Neural cell (in vitro differentiated cells): ENCODE measurements around the gene BAX.

Experiments
- EP300 ChIP-seq: fragments of 450-650 bp; conservative IDR thresholded peaks from 2 replicates; pipeline ENCODE4 v1.6.1; 2014; ENCODE audit warnings: antibody characterized with exemption, mild to moderate bottlenecking, moderate library complexity; ENCODE audit not compliant: poor library complexity, severe bottlenecking
- EZH2 ChIP-seq: fragments of 200-600, 300-800 bp; shearing (Covaris generic), sonication (generic); IDR thresholded peaks from 2 replicates; pipeline ENCODE4 v1.6.1; 2014; ENCODE audit warnings: antibody characterized with exemption, low read length, borderline replicate concordance, mild to moderate bottlenecking; ENCODE audit not compliant: insufficient read depth, poor library complexity, severe bottlenecking
- MXI1 ChIP-seq: fragments of 450-650 bp; conservative IDR thresholded peaks from 2 replicates; pipeline ENCODE4 v1.6.1; 2014; ENCODE audit warnings: antibody characterized with exemption, mild to moderate bottlenecking; ENCODE audit not compliant: poor library complexity, severe bottlenecking
- POLR2AphosphoS5 ChIP-seq: IDR thresholded peaks from 2 replicates; pipeline ENCODE4 v1.6.1; 2012
- RAD21 ChIP-seq: fragments of 450-650 bp; conservative IDR thresholded peaks from 2 replicates; pipeline ENCODE4 v1.6.1; 2014; ENCODE audit warnings: antibody characterized with exemption, mild to moderate bottlenecking, moderate library complexity
- REST ChIP-seq: IDR thresholded peaks from 2 replicates; pipeline ENCODE4 v1.6.1; 2012; ENCODE audit warnings: borderline replicate concordance
- TF ChIP-seq, protein P1 (sequence below): fragments of 450-650 bp; IDR thresholded peaks from 2 replicates; pipeline ENCODE4 v1.5.1; 2014; ENCODE audit warnings: antibody characterized with exemption, mild to moderate bottlenecking, moderate library complexity; ENCODE audit not compliant: poor library complexity, severe bottlenecking

- TF ChIP-seq MXI1 (no peak), RAD21 (no peak), EP300 (no peak), EZH2 (no peak), REST (no peak), POLR2AphosphoS5 (no peak)
- TF ChIP-seq, protein P1, sequence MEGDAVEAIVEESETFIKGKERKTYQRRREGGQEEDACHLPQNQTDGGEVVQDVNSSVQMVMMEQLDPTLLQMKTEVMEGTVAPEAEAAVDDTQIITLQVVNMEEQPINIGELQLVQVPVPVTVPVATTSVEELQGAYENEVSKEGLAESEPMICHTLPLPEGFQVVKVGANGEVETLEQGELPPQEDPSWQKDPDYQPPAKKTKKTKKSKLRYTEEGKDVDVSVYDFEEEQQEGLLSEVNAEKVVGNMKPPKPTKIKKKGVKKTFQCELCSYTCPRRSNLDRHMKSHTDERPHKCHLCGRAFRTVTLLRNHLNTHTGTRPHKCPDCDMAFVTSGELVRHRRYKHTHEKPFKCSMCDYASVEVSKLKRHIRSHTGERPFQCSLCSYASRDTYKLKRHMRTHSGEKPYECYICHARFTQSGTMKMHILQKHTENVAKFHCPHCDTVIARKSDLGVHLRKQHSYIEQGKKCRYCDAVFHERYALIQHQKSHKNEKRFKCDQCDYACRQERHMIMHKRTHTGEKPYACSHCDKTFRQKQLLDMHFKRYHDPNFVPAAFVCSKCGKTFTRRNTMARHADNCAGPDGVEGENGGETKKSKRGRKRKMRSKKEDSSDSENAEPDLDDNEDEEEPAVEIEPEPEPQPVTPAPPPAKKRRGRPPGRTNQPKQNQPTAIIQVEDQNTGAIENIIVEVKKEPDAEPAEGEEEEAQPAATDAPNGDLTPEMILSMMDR: no peak
Observed at GRCh38 chr19:49009828-49010227, 55.2 kb downstream of the BAX start.
